Measurements from ENCODE around the gene LIN37. TPM values are rescaled to one million over a fixed set of nuclear protein-coding genes. Genes with fewer than 3 reads are reported as not detected.
A peak's percentile ranks its signal among the peaks of the same experiment; 100 is the strongest.
"Not testable (repeated sequence)": the region's sequence is repeated elsewhere in the genome, so short reads cannot be mapped to it uniquely, and the experiment has no call there.

LIN37 gene
- total RNA-seq, 1 donor from 2014 or later = 11.9 TPM

GRCh38 chr19:35721374-35721773, 27.0 kb upstream of the LIN37 start:
- TF ChIP-seq CTCF (IDR thresholded peaks at IDR 0.05) = no peak
- Mint-ChIP-seq H3K27me3 (ENCODE audit: low read depth) (no peaks in the 10 kb centered on the region), H3K27ac (ENCODE audit: unreplicated experiment) (no peak overlapping the region), H3K9me3 (ENCODE audit: low read depth) (no peaks in the 10 kb centered on the region), H3K4me1 (ENCODE audit: low read depth) (peaks cover 19% of the 10 kb centered on the region), H3K36me3 (ENCODE audit: low read depth) (peaks cover 34% of the 10 kb centered on the region), H3K4me3 (ENCODE audit: unreplicated experiment) (no peak overlapping the region)
- peak; percentile 81 for DNase-seq (ENCODE audit: low spot score)

DNA sequence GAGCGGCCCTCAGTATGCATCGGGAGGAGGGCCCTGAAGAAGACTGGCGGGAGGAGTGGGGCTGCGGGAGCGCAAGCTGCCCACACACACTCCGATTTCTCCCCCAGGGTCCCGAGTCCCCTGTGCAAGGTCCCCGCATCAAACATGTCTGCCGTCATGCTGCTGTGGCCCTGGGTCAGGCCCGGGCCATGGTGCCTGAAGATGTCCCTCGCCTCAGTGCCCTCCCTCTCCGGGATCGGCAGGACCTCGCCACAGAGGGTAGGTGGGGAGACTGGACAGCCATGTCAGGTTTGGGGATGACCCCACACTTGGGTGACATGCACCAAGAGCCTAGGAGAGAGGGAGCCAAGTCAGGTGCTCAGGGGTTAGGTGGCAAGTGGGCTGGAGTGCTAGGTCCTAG, 25.9 kb upstream of the LIN37 start:
- Mint-ChIP-seq H3K27me3 (ENCODE audit: low read depth) (no peaks in the 10 kb centered on the region), H3K4me1 (ENCODE audit: low read depth) (peaks cover 14% of the 10 kb centered on the region), H3K9me3 (ENCODE audit: low read depth) (no peaks in the 10 kb centered on the region), H3K4me3 (ENCODE audit: unreplicated experiment) (no peak overlapping the region), H3K27ac (ENCODE audit: unreplicated experiment) (no peak overlapping the region), H3K36me3 (ENCODE audit: low read depth) (peaks cover 37% of the 10 kb centered on the region)
- TF ChIP-seq CTCF (IDR thresholded peaks at IDR 0.05) = no peak
- no peak for DNase-seq (ENCODE audit: low spot score)

DNA sequence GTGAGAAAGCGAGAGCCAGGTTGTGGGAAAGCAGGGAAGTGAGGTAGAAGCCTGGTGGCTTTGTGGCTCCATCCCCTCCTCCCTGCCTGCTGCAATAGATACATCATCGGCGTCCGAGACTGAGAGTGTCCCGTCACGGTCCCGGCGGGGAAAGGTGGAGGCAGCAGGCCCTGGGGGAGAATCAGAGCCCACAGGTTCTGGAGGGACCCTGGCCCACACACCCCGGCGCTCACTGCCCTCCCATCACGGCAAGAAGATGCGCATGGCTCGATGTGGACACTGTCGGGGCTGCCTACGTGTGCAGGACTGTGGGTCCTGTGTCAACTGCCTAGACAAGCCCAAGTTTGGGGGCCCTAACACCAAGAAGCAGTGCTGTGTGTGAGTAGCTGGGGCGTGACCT, 25.5 kb upstream of the LIN37 start:
- peaks cover 39% of the 10 kb centered on the region for H3K36me3 Mint-ChIP-seq (ENCODE audit: low read depth)
- no peak overlapping the region for H3K4me3 Mint-ChIP-seq (ENCODE audit: unreplicated experiment)
- no peaks in the 10 kb centered on the region for H3K9me3 Mint-ChIP-seq (ENCODE audit: low read depth)
- H3K27me3 Mint-ChIP-seq (ENCODE audit: low read depth) = no peaks in the 10 kb centered on the region
- TF ChIP-seq CTCF (IDR thresholded peaks at IDR 0.05) = no peak
- peaks cover 14% of the 10 kb centered on the region for H3K4me1 Mint-ChIP-seq (ENCODE audit: low read depth)
- DNase-seq (ENCODE audit: low spot score) = no peak
- no peak overlapping the region for H3K27ac Mint-ChIP-seq (ENCODE audit: unreplicated experiment)

GRCh38 chr19:35723671-35724070, 24.7 kb upstream of the LIN37 start:
- Mint-ChIP-seq H3K27ac (ENCODE audit: unreplicated experiment) (no peak overlapping the region), H3K36me3 (ENCODE audit: low read depth) (peaks cover 46% of the 10 kb centered on the region), H3K9me3 (ENCODE audit: low read depth) (no peaks in the 10 kb centered on the region), H3K4me3 (ENCODE audit: unreplicated experiment) (no peak overlapping the region), H3K27me3 (ENCODE audit: low read depth) (no peaks in the 10 kb centered on the region), H3K4me1 (ENCODE audit: low read depth) (peaks cover 13% of the 10 kb centered on the region)
- no peak for TF ChIP-seq CTCF (IDR thresholded peaks at IDR 0.05)
- DNase-seq (ENCODE audit: low spot score) = no peak

DNA sequence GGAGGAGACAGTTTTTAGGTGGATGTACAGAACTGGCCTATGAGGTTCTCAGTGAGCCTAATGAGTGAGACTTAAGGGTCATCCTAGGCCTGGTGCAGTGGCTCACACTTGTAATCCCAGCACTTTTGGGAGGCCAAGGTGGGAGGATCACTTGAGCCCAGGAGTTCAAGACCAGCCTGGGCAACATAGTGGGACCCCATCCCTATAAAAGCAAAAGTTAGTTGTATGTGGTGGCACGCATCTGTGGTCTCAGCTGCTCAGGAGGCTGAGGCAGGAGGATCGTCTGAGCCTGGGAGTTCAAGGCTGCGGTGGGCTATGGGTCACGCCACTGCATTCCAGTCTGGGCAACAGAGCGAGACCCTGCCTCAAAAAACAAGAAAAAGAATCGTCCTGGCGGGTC, 24.2 kb upstream of the LIN37 start:
- not testable (repeated sequence) for H3K9me3 Mint-ChIP-seq (ENCODE audit: low read depth); H3K27me3 Mint-ChIP-seq (ENCODE audit: low read depth); DNase-seq (ENCODE audit: low spot score); H3K27ac Mint-ChIP-seq (ENCODE audit: unreplicated experiment); H3K4me3 Mint-ChIP-seq (ENCODE audit: unreplicated experiment); H3K4me1 Mint-ChIP-seq (ENCODE audit: low read depth)
- peaks cover 50% of the 10 kb centered on the region for H3K36me3 Mint-ChIP-seq (ENCODE audit: low read depth)

DNA sequence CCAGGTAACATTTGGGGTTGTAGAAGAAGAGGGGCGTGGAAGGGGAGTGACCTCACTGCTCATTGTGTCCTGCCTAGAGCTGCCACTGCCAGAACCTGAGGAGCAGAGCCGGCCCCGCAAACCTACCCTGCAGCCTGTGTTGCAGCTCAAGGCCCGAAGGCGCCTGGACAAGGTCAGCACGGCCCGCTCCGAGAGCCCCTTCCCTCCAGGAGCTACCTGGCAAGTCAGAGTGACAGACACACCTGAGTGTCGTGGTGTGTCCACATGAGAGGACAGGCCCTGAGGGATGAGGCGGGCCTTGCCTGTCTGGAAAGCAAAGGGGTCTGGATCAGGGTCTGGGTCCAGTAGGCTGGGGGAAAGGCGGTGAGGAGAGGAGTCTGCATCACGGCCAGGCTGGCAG, 23.8 kb upstream of the LIN37 start:
- no peaks in the 10 kb centered on the region for H3K9me3 Mint-ChIP-seq (ENCODE audit: low read depth)
- no peak overlapping the region for H3K27ac Mint-ChIP-seq (ENCODE audit: unreplicated experiment)
- TF ChIP-seq CTCF (IDR thresholded peaks at IDR 0.05) = no peak
- H3K27me3 Mint-ChIP-seq (ENCODE audit: low read depth) = no peaks in the 10 kb centered on the region
- peaks cover 54% of the 10 kb centered on the region for H3K36me3 Mint-ChIP-seq (ENCODE audit: low read depth)
- H3K4me1 Mint-ChIP-seq (ENCODE audit: low read depth) = peaks cover 4% of the 10 kb centered on the region
- DNase-seq (ENCODE audit: low spot score) = no peak
- H3K4me3 Mint-ChIP-seq (ENCODE audit: unreplicated experiment) = no peak overlapping the region
